ENCODE data around the gene VEGFC. TPM values are rescaled to one million over a fixed set of nuclear protein-coding genes. Genes with fewer than 3 reads are reported as not detected.

Gene VEGFC
- total and polyA plus RNA-seq, 7 donors, result 2.4 to 11.1 (median 4.8) TPM; not detected in 1

DNA sequence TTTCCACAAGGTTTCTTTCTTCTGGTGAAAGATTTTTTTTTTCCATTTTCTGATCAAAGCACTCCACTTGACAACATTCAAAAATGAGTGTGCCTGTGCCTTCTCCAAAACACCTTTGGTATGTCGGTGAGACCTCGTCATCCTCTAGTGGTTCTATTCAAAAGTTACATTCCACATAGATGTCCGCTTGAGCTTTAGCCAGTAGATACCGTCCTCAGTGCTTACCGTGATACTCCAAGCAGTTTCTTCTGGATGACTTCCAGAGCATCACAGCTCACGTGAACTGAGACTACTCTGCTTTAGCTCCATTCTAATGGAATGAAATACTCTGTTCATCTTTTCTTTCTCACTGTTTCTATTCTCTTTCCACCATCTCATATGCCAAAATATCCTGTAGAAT, 38.2 kb upstream of the VEGFC start:
- WGBS, 2 donors, result 81 to 82% methylated on average over 6 of the region's 6 CpGs
- Histone ChIP-seq H3K4me1 (no peaks in the 10 kb centered on the region), H3K36me3 (no peaks in the 10 kb centered on the region), H3K9me3 (no peaks in the 10 kb centered on the region), H3K27me3 (no peaks in the 10 kb centered on the region), H3K4me3 (no peak overlapping the region), H3K27ac (no peak overlapping the region)
- intact Hi-C loops (cut with DNase I), result no loop called here
- no peak for DNase-seq
- TF ChIP-seq POLR2A (IDR thresholded peaks at IDR 0.05), result no peak
- no peak for TF ChIP-seq POLR2AphosphoS5 (IDR thresholded peaks at IDR 0.05)
- TF ChIP-seq, protein P1, sequence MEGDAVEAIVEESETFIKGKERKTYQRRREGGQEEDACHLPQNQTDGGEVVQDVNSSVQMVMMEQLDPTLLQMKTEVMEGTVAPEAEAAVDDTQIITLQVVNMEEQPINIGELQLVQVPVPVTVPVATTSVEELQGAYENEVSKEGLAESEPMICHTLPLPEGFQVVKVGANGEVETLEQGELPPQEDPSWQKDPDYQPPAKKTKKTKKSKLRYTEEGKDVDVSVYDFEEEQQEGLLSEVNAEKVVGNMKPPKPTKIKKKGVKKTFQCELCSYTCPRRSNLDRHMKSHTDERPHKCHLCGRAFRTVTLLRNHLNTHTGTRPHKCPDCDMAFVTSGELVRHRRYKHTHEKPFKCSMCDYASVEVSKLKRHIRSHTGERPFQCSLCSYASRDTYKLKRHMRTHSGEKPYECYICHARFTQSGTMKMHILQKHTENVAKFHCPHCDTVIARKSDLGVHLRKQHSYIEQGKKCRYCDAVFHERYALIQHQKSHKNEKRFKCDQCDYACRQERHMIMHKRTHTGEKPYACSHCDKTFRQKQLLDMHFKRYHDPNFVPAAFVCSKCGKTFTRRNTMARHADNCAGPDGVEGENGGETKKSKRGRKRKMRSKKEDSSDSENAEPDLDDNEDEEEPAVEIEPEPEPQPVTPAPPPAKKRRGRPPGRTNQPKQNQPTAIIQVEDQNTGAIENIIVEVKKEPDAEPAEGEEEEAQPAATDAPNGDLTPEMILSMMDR (IDR thresholded peaks at IDR 0.05), result no peak
- TF ChIP-seq EP300 (IDR thresholded peaks at IDR 0.05), result no peak

DNA sequence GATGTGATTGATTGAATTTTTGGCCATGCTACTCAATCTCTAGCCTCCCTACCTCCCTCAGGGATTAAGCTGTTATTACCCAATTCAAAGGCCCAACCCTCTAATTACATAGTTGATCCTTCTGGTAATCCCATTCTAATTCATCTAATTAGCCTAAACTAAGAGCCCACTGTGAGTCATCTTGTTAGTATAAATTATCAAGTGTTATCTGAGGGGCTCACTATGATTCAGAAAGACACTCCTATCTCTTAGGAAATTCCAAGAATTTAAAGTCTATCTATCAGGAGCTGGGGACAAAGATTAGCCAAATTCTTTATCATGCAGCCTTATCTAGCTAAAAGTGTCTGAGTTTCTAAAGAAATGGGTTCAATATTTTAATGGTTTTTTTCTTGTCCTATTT, 32.9 kb upstream of the VEGFC start:
- DNase-seq, result no peak
- H3K4me3 ChIP-seq, result no peak overlapping the region
- no peaks in the 10 kb centered on the region for H3K27me3 ChIP-seq
- intact Hi-C loops (cut with DNase I), result no loop called here
- H3K9me3 ChIP-seq, result no peaks in the 10 kb centered on the region
- no peaks in the 10 kb centered on the region for H3K4me1 ChIP-seq
- TF ChIP-seq POLR2A (IDR thresholded peaks at IDR 0.05) (no peak), EP300 (IDR thresholded peaks at IDR 0.05) (no peak), POLR2AphosphoS5 (IDR thresholded peaks at IDR 0.05) (no peak)
- TF ChIP-seq, protein P1 (IDR thresholded peaks at IDR 0.05), result no peak
- no peaks in the 10 kb centered on the region for H3K36me3 ChIP-seq
- H3K27ac ChIP-seq, result no peak overlapping the region

DNA sequence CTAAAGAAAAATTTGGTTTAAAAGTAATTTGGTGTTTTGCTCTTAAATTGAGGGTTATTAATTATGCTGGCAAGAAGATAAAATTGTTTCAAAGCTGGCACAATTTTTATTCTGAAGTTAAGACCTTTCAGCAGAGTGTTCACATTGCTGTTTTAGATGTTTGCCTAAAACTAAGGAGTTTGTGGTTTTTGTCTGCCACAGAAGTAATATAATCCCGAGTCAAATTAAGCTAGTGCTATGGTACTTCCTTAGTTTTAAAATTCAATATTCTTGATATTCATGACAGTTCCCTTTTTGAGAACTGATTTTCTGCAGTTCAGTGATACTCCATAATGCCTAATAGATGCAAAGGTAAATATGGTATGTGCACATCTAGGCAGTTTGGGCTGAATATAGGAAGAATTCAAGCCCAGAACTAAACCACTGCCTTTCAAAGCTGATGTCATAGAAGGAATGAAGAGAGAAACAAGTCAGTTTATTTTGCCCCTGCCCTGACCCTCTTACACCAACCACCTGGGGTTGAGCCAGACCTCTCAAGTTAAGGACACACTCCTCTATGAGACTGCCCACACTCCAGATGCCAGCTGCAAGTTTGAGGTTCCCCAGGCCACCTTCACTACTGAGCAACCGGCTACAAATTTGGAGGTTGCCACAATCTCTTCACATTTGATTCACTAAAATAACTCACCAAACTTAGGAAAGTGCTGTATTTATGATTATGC, 32.1 kb upstream of the VEGFC start:
- H3K27me3 ChIP-seq, result no peaks in the 10 kb centered on the region
- no peaks in the 10 kb centered on the region for H3K36me3 ChIP-seq
- no peaks in the 10 kb centered on the region for H3K9me3 ChIP-seq
- H3K27ac ChIP-seq, result no peak overlapping the region
- no peaks in the 10 kb centered on the region for H3K4me1 ChIP-seq
- no peak overlapping the region for H3K4me3 ChIP-seq
- TF ChIP-seq, protein P1 (IDR thresholded peaks at IDR 0.05), result no peak
- TF ChIP-seq POLR2A (IDR thresholded peaks at IDR 0.05), result no peak
- no peak for TF ChIP-seq POLR2AphosphoS5 (IDR thresholded peaks at IDR 0.05)
- TF ChIP-seq EP300 (IDR thresholded peaks at IDR 0.05), result no peak
- WGBS, 2 donors, result 58 to 73% methylated on average over 2 of the region's 2 CpGs
- DNase-seq, result no peak
- intact Hi-C loops (cut with DNase I), result no loop called here

DNA sequence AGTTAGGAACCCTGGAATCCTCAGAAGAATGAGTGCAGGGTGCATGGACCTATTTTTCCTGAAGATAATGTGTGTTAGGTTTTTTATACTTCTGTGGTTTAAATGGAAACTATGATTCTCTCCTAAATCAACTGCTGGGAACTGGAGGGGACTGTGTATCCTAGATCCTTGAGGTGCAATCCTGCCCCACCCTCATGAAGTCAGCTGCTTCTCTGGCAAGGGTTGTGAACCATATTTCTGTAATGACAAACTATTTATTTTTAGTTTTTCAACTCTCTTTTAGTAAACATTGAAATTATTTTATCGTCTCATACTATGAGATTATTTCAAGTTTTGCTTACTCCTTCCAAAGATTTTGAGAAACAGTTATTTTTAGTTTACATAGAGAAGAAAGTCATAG, 25.8 kb upstream of the VEGFC start:
- WGBS, 2 donors, result 69 to 75% methylated on average over 1 of the region's 1 CpG
- intact Hi-C loops (cut with DNase I), result no loop called here
- TF ChIP-seq EP300 (IDR thresholded peaks at IDR 0.05) (no peak), POLR2A (IDR thresholded peaks at IDR 0.05) (no peak), POLR2AphosphoS5 (IDR thresholded peaks at IDR 0.05) (no peak)
- TF ChIP-seq, protein P1 (IDR thresholded peaks at IDR 0.05), result no peak
- DNase-seq, result no peak
- no peaks in the 10 kb centered on the region for H3K9me3 ChIP-seq
- no peaks in the 10 kb centered on the region for H3K27me3 ChIP-seq
- H3K4me3 ChIP-seq, result no peak overlapping the region
- no peaks in the 10 kb centered on the region for H3K4me1 ChIP-seq
- H3K36me3 ChIP-seq, result no peaks in the 10 kb centered on the region
- no peak overlapping the region for H3K27ac ChIP-seq

DNA sequence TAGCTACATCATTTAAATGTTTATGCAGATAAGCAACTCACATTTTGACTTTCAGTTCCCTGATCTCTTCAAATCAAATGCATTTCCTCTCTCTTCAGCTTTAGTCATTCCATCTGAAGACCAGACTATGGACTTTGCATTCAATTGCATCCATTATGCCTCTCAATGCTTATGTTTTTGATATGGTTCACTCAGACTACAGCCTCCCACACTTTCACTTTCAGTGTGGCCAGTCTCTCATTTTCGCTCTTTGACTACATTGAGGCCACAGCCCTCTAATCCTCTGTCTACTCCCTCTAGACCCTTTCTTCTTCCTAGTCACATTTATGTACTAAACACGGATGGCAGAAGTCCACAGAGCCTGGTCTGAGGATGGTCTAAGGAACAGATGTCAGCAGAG, 24.5 kb upstream of the VEGFC start:
- Histone ChIP-seq H3K9me3 (no peaks in the 10 kb centered on the region), H3K4me3 (no peak overlapping the region), H3K27ac (no peak overlapping the region), H3K4me1 (no peaks in the 10 kb centered on the region), H3K27me3 (no peaks in the 10 kb centered on the region), H3K36me3 (no peaks in the 10 kb centered on the region)
- intact Hi-C loops (cut with DNase I), result no loop called here
- WGBS, 2 donors, result 75 to 86% methylated on average over 2 of the region's 2 CpGs
- no peak for DNase-seq
- TF ChIP-seq, protein P1 (IDR thresholded peaks at IDR 0.05), result no peak
- no peak for TF ChIP-seq POLR2AphosphoS5 (IDR thresholded peaks at IDR 0.05)
